Fibroblast of pulmonary artery (primary cell): ENCODE results near the gene TH.

ENCODE experiments used
- DNase-seq: peaks from one replicate; pipeline ENCODE4 v3.0.0-alpha.2; 2010; ENCODE audit warnings: low read depth
- H3K4me3 ChIP-seq: replicated peaks from 2 replicates; pipeline ENCODE4 v1.5.1; 2011; ENCODE audit warnings: low read depth, mild to moderate bottlenecking, control low read depth, low read length, moderate library complexity
- TF ChIP-seq, protein P1 (sequence below): IDR thresholded peaks from 2 replicates; pipeline ENCODE4 v1.5.1; 2011; ENCODE audit warnings: mild to moderate bottlenecking, control low read depth, low read length, inconsistent platforms; ENCODE audit errors: missing control alignments

TH gene

GRCh38 chr11:2171591-2172003, at the start of gene TH:
TSS of gene TH (minus strand) at chr11:2171815. CDS start at chr11:2171786, 29 bp downstream.
- TF ChIP-seq, protein P1, sequence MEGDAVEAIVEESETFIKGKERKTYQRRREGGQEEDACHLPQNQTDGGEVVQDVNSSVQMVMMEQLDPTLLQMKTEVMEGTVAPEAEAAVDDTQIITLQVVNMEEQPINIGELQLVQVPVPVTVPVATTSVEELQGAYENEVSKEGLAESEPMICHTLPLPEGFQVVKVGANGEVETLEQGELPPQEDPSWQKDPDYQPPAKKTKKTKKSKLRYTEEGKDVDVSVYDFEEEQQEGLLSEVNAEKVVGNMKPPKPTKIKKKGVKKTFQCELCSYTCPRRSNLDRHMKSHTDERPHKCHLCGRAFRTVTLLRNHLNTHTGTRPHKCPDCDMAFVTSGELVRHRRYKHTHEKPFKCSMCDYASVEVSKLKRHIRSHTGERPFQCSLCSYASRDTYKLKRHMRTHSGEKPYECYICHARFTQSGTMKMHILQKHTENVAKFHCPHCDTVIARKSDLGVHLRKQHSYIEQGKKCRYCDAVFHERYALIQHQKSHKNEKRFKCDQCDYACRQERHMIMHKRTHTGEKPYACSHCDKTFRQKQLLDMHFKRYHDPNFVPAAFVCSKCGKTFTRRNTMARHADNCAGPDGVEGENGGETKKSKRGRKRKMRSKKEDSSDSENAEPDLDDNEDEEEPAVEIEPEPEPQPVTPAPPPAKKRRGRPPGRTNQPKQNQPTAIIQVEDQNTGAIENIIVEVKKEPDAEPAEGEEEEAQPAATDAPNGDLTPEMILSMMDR, result no peak
- H3K4me3 ChIP-seq, result no peak within 1 kb of the TSS
- no peak for DNase-seq

DNA sequence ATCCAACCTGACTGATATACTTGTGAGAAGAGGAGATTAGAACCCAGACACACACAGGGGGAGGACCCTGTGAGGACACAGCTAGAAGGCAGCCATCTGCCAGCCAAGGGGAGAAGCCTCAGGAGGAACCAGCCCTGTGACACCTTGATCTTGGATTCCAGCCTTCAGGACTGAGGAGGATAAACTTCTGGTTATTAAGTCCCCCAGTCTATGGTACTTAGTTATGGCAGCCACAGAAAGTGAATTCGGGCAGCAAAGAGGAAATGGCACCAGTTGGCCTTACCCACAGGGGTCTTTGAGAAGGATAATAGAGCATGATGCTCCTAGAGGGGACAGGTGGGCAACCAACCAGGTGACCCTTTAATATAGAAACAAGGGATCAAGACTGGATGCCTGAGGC, 49.4 kb upstream of the TH start:
- no peak overlapping the region for H3K4me3 ChIP-seq
- TF ChIP-seq, protein P1, result no peak
- DNase-seq, result no peak

DNA sequence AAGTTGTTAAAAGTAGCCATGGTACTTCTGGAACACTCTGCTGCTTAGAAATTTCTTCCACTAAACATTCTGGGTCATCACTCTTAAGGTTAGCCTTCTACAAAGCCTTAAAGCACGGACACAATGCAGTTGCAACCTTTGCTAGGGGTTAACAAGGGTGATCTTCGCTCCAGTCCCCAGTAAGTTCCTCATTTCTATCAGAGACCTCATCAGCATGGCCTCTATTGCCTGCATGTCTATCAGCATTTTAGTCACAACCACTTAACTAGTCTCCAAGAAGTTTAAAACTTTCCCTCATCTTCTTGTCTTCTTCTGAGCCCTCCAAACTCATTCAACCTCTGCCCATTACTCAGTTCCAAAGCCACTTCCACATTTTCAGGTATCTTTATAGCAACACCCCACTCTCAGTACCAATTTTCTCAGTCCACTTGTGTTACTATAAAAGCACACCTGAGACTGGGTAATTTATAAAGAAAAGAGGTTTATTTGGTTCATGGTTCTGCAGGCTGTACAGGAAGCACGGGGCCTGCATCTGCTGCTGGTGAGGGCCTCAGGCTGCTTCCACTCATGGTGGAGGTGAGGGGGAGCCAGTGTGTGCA, 48.7 kb upstream of the TH start:
- no peak for DNase-seq

GRCh38 chr11:2219318-2220017, 47.9 kb upstream of the TH start:
- TF ChIP-seq, protein P1, result no peak
- DNase-seq, result no peak

More for the DNA sequence above, 48.7 kb upstream of the TH start:
- TF ChIP-seq, protein P1, result no peak
- no peak overlapping the region for H3K4me3 ChIP-seq

DNA sequence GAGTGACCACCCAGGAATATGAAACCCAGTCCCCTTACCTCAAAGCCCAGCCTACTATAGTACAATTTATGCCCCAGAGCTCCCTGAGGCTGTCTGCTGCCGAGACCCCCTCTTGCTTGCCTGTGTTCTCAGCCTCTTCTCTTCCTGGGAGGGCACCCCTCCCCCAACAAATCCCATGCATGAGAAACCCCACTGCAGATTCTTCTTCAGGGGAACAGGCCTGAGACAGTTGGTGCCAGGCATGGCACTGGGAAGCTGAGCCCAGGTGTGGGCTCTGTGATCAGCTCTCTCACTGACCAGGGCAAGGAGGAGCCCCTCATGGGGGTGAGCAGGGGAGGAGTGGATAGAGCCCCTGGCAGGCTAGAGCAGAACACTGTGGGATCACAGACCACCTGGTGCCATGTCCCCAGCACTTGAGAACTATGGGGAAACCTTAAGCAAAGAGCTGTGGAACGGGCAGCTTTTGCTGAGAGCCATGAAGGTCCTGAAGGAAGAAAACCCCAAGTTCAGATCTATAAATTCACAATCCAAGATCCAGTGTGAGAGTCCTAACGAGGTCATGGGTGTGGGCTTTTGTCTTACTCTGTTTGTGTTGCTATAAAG, 46.5 kb upstream of the TH start:
- DNase-seq, result no peak
- TF ChIP-seq, protein P1, result no peak
- no peak overlapping the region for H3K4me3 ChIP-seq

More at GRCh38 chr11:2219318-2220017, 47.9 kb upstream of the TH start:
- no peak overlapping the region for H3K4me3 ChIP-seq

- TF ChIP-seq, protein P1, result no peak
- no peak for DNase-seq
- no peak overlapping the region for H3K4me3 ChIP-seq
These were observed 45.8 kb upstream of the TH start for GRCh38 chr11:2217211-2218030.
